PFSK-1 (cell line): ENCODE measurements around the gene DCC.

Source experiments
- FOXP2 ChIP-seq: optimal IDR thresholded peaks from 2 replicates; pipeline ENCODE3; 2011; ENCODE audit warnings: borderline replicate concordance, control low read depth, inconsistent platforms; ENCODE audit not compliant: insufficient read depth; ENCODE audit errors: extremely low read length, extremely low read depth
- POLR2AphosphoS5 ChIP-seq: IDR thresholded peaks from 2 replicates; pipeline ENCODE4 v1.6.1; 2012; ENCODE audit warnings: low read depth, mild to moderate bottlenecking, control low read depth, low read length, moderate library complexity
- REST ChIP-seq, 2 experiments: IDR thresholded peaks; 2 replicates each; pipeline versions ENCODE4 v1.6.1 to v1.8.0; 2011 to 2012; ENCODE audit warnings: low read depth in 2 of 2, low read length in 2 of 2, control low read depth in 1 of 2, inconsistent platforms in 1 of 2, mild to moderate bottlenecking in 1 of 2, moderate library complexity in 1 of 2; ENCODE audit not compliant: insufficient read depth in 1 of 2
- SIN3A ChIP-seq: IDR thresholded peaks from 2 replicates; pipeline ENCODE4 v1.6.1; 2012; ENCODE audit warnings: mild to moderate bottlenecking, low read length, moderate library complexity, borderline replicate concordance; ENCODE audit not compliant: insufficient read depth
- TAF1 ChIP-seq: IDR thresholded peaks from 2 replicates; pipeline ENCODE4 v1.6.1; 2012; ENCODE audit warnings: low read length, control low read depth, borderline replicate concordance; ENCODE audit not compliant: insufficient read depth

DCC gene

GRCh38 chr18:52678551-52678950 lies 338.6 kb downstream of the DCC start:
- TF ChIP-seq TAF1 (no peak), REST (IDR thresholded peaks at IDR 0.05; ENCODE audit: insufficient read depth in 1 of 2, low read depth in 2 of 2, low read length in 2 of 2) (no peak), FOXP2 (no peak), SIN3A (no peak), POLR2AphosphoS5 (no peak)

- TF ChIP-seq REST (IDR thresholded peaks at IDR 0.05; ENCODE audit: insufficient read depth in 1 of 2, low read depth in 2 of 2, low read length in 2 of 2) = no peak
- TF ChIP-seq TAF1 = no peak
- TF ChIP-seq FOXP2 = no peak
- no peak for TF ChIP-seq SIN3A
- no peak for TF ChIP-seq POLR2AphosphoS5
Measured at GRCh38 chr18:52679354-52679753, 339.4 kb downstream of the DCC start.

GRCh38 chr18:52682260-52682659 lies 342.3 kb downstream of the DCC start:
- TF ChIP-seq TAF1 (no peak), FOXP2 (no peak), SIN3A (no peak), POLR2AphosphoS5 (no peak), REST (IDR thresholded peaks at IDR 0.05; ENCODE audit: insufficient read depth in 1 of 2, low read depth in 2 of 2, low read length in 2 of 2) (no peak)

- no peak for TF ChIP-seq REST (IDR thresholded peaks at IDR 0.05; ENCODE audit: insufficient read depth in 1 of 2, low read depth in 2 of 2, low read length in 2 of 2)
- no peak for TF ChIP-seq SIN3A
- no peak for TF ChIP-seq POLR2AphosphoS5
- no peak for TF ChIP-seq FOXP2
- no peak for TF ChIP-seq TAF1
Measured at GRCh38 chr18:52685316-52685715, 345.3 kb downstream of the DCC start.

- TF ChIP-seq REST (IDR thresholded peaks at IDR 0.05; ENCODE audit: insufficient read depth in 1 of 2, low read depth in 2 of 2, low read length in 2 of 2) = no peak
- no peak for TF ChIP-seq SIN3A
- TF ChIP-seq TAF1 = no peak
Measured at GRCh38 chr18:52691841-52692240, 351.8 kb downstream of the DCC start.
